Measurements from ENCODE around the gene RNF145. TPM values are rescaled to one million over a fixed set of nuclear protein-coding genes. Genes with fewer than 3 reads are reported as not detected.

The RNF145 gene
- total RNA-seq, 1 donor from 2014 or later, result 56.6 TPM

GRCh38 chr5:159113405-159113804 is 95.9 kb downstream of the RNF145 start:
- Mint-ChIP-seq H3K4me3 (ENCODE audit: low read depth) (no peak overlapping the region), H3K9me3 (ENCODE audit: low read depth) (no peaks in the 10 kb centered on the region), H3K36me3 (ENCODE audit: insufficient read depth) (no peaks in the 10 kb centered on the region), H3K4me1 (ENCODE audit: low read depth) (no peaks in the 10 kb centered on the region), H3K27ac (no peak overlapping the region), H3K27me3 (peaks cover 27% of the 10 kb centered on the region)
- no peak for TF ChIP-seq CTCF (IDR thresholded peaks at IDR 0.05; ENCODE audit: unreplicated experiment)
- DNase-seq (ENCODE audit: low spot score, unreplicated experiment), result no peak

GRCh38 chr5:159112436-159112835 is 96.9 kb downstream of the RNF145 start:
- no peak for TF ChIP-seq CTCF (IDR thresholded peaks at IDR 0.05; ENCODE audit: unreplicated experiment)
- Mint-ChIP-seq H3K27ac (no peak overlapping the region), H3K4me1 (ENCODE audit: low read depth) (no peaks in the 10 kb centered on the region), H3K4me3 (ENCODE audit: low read depth) (no peak overlapping the region), H3K36me3 (ENCODE audit: insufficient read depth) (no peaks in the 10 kb centered on the region), H3K9me3 (ENCODE audit: low read depth) (no peaks in the 10 kb centered on the region), H3K27me3 (peaks cover 27% of the 10 kb centered on the region)
- DNase-seq (ENCODE audit: low spot score, unreplicated experiment), result no peak

Other genes starting within 250 kb of the RNF145 start
- 0.38 and 0.67 TPM in 2 replicates for gene EBF1, start 109.6 kb downstream of the RNF145 start, total RNA-seq
- 29.5 and 29.7 TPM in 2 replicates for gene UBLCP1, start 53.7 kb upstream of the RNF145 start, total RNA-seq
- not detected in 2 replicates for gene IL12B, start 120.9 kb upstream of the RNF145 start, total RNA-seq

All from progenitor cell of endocrine pancreas (in vitro differentiated cells).